Bronchial smooth muscle cell (primary cell): Measurements from ENCODE around the gene ZSCAN4. TPM values are rescaled to one million over a fixed set of nuclear protein-coding genes. Genes with fewer than 3 reads are reported as not detected.

Source experiments
- total RNA-seq: library from RNA; depleted of rRNA; stranded (reverse); fragments of >200 nt; gene quantifications from 2 replicates; pipeline ENCODE4 v1.2.1, GENCODE V29; 2014

Gene ZSCAN4, protein sequence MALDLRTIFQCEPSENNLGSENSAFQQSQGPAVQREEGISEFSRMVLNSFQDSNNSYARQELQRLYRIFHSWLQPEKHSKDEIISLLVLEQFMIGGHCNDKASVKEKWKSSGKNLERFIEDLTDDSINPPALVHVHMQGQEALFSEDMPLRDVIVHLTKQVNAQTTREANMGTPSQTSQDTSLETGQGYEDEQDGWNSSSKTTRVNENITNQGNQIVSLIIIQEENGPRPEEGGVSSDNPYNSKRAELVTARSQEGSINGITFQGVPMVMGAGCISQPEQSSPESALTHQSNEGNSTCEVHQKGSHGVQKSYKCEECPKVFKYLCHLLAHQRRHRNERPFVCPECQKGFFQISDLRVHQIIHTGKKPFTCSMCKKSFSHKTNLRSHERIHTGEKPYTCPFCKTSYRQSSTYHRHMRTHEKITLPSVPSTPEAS
- total RNA-seq = not detected in 2 replicates

DNA sequence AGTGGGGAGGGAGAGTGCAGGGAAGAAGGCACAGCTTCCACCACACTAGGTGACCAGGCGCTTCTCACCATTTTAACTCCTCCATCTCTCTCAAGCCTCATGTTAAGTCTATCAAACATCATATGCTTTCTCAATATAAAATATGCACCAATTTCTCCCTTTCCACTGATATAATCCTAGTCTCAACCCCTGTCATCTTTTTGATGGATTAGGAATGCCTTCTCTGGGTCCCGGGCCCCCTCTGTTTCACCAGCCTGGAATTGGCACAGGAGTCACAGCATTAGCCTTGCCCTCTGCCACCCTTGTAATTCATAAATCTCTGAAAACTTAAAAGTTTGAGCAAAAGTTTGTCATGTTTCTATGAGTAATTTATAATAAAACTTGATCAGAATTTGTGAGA is at the start of gene ZSCAN4:
TSS of gene ZSCAN4 (plus strand) at position 301 of the 400 bp plus-strand sequence. CDS start 7,211 bp downstream, outside the sequence.

DNA sequence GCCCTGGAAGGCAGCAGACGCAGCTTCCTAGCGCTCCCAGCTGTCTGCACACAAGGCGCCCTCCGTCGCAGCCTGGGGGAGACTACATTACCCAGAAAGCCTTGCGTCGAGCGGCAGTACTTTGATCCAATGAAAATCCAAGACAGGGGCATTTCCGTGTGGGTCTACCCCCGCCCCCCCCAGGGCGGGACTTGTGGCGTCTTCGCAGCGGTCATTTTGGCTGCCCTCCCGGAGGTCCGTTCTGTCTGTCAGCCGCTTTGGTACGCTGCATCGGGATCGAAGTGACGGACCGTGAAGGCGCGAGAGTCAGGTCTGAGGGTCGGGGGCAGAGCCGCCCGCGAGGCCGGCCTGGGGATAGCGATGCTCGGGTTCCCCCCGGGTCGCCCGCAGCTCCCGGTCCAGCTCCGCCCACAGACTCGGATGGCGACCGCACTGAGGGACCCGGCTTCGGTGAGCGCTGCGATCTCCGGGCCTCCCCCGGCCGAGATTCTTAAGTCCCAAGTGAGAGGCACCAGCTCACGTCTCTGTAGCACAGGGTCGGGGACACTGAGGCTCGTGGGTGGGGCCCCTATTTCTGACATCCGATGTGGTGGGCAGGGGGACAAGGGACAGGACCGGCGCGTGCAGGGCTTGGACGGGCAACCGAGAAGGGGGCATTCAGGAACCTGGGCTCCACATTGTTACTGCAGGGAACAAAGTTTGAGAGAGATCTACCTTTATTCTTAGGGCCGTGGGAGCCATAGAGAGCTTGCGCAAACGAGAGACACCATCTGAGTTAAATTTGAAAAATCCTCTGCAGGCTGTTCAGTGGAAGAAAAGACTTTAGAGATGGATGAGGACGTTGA is 35.5 kb upstream of the ZSCAN4 start, which contains the start of gene ZNF211:
TSS of gene ZNF211 (plus strand) at position 182 of the 845 bp plus-strand sequence. CDS start at position 361, 179 bp downstream.

DNA sequence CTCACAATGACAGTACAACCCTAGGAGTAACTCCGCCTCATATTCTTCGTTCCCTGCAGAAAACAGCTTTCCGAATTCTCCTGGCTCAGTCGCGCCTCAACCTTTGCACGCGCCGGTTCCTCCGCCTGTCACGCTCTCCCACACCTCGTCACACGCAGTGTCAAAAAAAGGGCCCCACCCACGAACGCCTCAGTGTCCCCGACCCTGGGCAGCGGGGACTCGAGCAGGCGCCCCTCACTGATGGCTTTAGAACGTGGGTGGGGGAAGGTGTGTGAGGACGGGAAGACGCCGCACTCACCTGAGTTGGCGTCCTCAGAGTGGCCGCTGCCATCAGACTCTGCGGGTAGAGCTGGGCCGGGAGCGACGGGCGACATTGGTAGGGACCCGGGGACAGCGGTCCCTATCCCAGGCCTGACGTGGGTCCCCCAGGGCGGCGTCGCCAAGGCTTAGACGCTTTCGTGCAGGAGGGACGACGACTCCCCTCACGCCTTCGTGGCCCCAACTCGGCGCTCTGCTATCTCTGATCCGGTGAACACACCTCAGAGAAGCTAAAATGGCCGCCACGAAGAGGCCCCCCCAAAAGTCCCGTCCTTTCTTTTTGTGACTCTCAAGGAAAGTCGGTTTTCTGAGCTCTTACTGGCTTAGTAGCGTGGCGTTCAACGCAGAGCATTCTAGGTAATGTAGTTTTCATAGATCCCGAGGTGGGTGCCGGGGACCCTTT is 40.1 kb downstream of the ZSCAN4 start, which contains the start of gene ZNF154:
TSS of gene ZNF154 (minus strand) at position 564 of the 721 bp plus-strand sequence. CDS start at position 331, 233 bp downstream.

Other genes starting within 250 kb of the ZSCAN4 start
- 6.8 and 8.3 TPM in 2 replicates for gene ZNF749, start 233.6 kb upstream of the ZSCAN4 start, total RNA-seq
- gene VN1R1, start 211.8 kb upstream of the ZSCAN4 start, total RNA-seq = 0.34 and 0.95 TPM in 2 replicates
- gene ZNF772, start 191.4 kb upstream of the ZSCAN4 start, total RNA-seq = 13.3 and 22.4 TPM in 2 replicates
- gene ZNF419, start 181.2 kb upstream of the ZSCAN4 start, total RNA-seq = 14.2 and 14.5 TPM in 2 replicates
- 15.6 and 17.2 TPM in 2 replicates for gene ZNF773, start 169.0 kb upstream of the ZSCAN4 start, total RNA-seq
- gene ZNF549, start 141.6 kb upstream of the ZSCAN4 start, total RNA-seq = 4.3 and 5.4 TPM in 2 replicates
- 8.6 and 8.8 TPM in 2 replicates for gene ZNF550, start 109.1 kb upstream of the ZSCAN4 start, total RNA-seq
- gene ZNF416, start 90.0 kb upstream of the ZSCAN4 start, total RNA-seq = 4.4 and 5.5 TPM in 2 replicates
- 5.2 and 7.7 TPM in 2 replicates for gene ZIK1, start 84.8 kb upstream of the ZSCAN4 start, total RNA-seq
- gene ZNF530, start 69.0 kb upstream of the ZSCAN4 start, total RNA-seq = 1.6 and 3.0 TPM in 2 replicates
- 15.9 and 19.7 TPM in 2 replicates for gene ZNF134, start 54.7 kb upstream of the ZSCAN4 start, total RNA-seq
- gene ZNF211, start 35.8 kb upstream of the ZSCAN4 start, total RNA-seq = 8.8 and 11.2 TPM in 2 replicates
- gene ZNF551, start 13.0 kb downstream of the ZSCAN4 start, total RNA-seq = 4.4 and 4.6 TPM in 2 replicates
- 2.8 and 6.1 TPM in 2 replicates for gene ZNF154, start 40.3 kb downstream of the ZSCAN4 start, total RNA-seq
- gene ZNF671, start 58.7 kb downstream of the ZSCAN4 start, total RNA-seq = 12.0 and 12.1 TPM in 2 replicates
- 16.1 and 17.8 TPM in 2 replicates for gene ZNF776, start 77.9 kb downstream of the ZSCAN4 start, total RNA-seq
- gene ZNF586, start 100.7 kb downstream of the ZSCAN4 start, total RNA-seq = 15.0 and 17.8 TPM in 2 replicates
- gene ZNF552, start 146.0 kb downstream of the ZSCAN4 start, total RNA-seq = 3.1 and 3.2 TPM in 2 replicates
- gene ZNF587B, start 161.4 kb downstream of the ZSCAN4 start, total RNA-seq = 9.7 and 13.1 TPM in 2 replicates
- gene ZNF587, start 180.9 kb downstream of the ZSCAN4 start, total RNA-seq = 14.5 and 15.0 TPM in 2 replicates
- 4.9 and 5.8 TPM in 2 replicates for gene ZNF814, start 220.1 kb downstream of the ZSCAN4 start, total RNA-seq
- 18.0 and 24.0 TPM in 2 replicates for gene ZNF417, start 247.7 kb downstream of the ZSCAN4 start, total RNA-seq